ENCODE data around the gene TRPM2.

DNA sequence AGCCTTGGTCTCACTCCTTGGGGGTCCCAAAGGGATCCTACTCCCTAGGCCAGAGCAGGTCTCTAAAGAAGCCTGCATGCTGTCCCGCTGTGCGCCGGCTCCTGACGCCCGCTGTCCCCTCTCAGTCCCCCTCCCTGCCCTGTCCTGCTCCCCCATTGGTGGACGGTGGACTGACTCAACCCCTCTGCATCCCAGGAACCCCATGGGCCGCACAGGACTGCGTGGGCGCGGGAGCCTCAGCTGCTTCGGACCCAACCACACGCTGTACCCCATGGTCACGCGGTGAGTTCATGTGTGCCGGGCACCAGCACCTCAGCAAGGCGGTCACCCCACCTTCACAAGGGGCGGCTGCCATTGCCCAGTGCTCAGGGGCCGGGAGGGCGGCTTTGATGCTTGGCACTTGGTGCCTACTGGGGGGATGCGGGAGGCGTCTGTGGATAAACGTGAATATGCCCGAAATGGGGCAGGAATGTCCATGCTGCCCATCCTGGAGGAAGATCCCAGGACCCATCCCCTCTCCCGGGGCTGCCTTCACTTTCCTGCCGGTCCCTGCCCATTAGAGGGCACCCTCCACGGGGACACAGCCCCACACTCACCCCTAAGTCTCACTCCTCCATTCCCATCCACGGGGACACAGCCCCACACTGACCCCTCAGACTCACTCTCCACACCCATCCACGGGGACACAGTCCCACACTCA is 81.7 kb downstream of the TRPM2 start:
- no peak for TF ChIP-seq POLR2A (IDR thresholded peaks at IDR 0.05; ENCODE audit: low read length)
- TF ChIP-seq GATA1 (IDR thresholded peaks at IDR 0.05; ENCODE audit: low read depth, low read length), result no peak
